HFFc6 (cell line): ENCODE measurements around the gene TMEM132D. TPM values are rescaled to one million over a fixed set of nuclear protein-coding genes. Genes with fewer than 3 reads are reported as not detected.
"Not testable (repeated sequence)": the region's sequence is repeated elsewhere in the genome, so short reads cannot be mapped to it uniquely, and the experiment has no call there.

Source experiments
- DNase-seq: peaks from one replicate; pipeline ENCODE4 v3.0.0-alpha.2; 2018
- H3K27ac Mint-ChIP-seq: 2 replicates; pipeline ENCODE4 v1.8.0; 2020; ENCODE audit warnings: mild to moderate bottlenecking, mixed read lengths
- H3K27me3 Mint-ChIP-seq: 2 replicates; pipeline ENCODE4 v1.8.0; 2021; ENCODE audit warnings: mild to moderate bottlenecking, moderate library complexity, mixed read lengths; ENCODE audit not compliant: insufficient read depth
- H3K36me3 Mint-ChIP-seq: 2 replicates; pipeline ENCODE4 v1.8.0; 2021; ENCODE audit warnings: low read depth, mixed read lengths
- H3K4me1 Mint-ChIP-seq: 2 replicates; pipeline ENCODE4 v1.8.0; 2020; ENCODE audit warnings: low read depth, mixed read lengths
- H3K4me3 Mint-ChIP-seq: 2 replicates; pipeline ENCODE4 v1.8.0; 2020; ENCODE audit warnings: mild to moderate bottlenecking, moderate library complexity, mixed read lengths
- H3K9me3 Mint-ChIP-seq: 2 replicates; pipeline ENCODE4 v1.8.0; 2020; ENCODE audit warnings: mild to moderate bottlenecking, mixed read lengths
- CTCF ChIP-seq: fragments of 200-600 bp; sonication (generic); IDR thresholded peaks from 2 replicates; pipeline ENCODE4 v1.5.0; 2021; ENCODE audit warnings: antibody characterized with exemption, mild to moderate bottlenecking
- total RNA-seq, 6 experiments: library from RNA; stranded (reverse); fragmentation: NEBNext Ultra II Directional; extraction: Animal tissue kit (Norgen Biotek cat#: 25700); gene quantifications; 2 replicates in 1 of 6; 3 replicates in 5 of 6; pipeline ENCODE4 v1.2.3, GENCODE V29; 2021

Gene TMEM132D
- total RNA-seq, 6 experiments from 2014 or later, result not detected

DNA sequence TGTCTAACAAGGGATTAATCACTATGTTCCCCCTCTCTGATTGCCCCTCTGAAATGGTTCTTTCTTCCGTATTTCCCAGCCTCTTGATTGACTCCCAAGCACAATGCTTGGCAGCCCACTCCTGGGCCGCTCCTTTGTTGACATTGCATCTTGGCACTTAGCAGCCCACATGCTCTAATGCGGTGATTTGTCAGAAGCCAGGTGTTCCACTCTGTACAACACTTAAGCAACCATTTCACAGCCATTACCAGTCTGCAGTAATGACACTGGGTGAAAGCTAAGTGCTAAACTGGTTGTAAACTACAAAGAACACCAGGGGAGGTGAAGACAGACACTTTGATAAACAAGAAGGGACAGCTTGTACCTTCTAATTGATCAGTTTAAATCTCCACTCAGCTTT is 353.5 kb downstream of the TMEM132D start:
- Mint-ChIP-seq H3K27ac (no peak overlapping the region), H3K4me3 (no peak overlapping the region), H3K36me3 (peaks cover 12% of the 10 kb centered on the region), H3K9me3 (peaks cover 77% of the 10 kb centered on the region), H3K4me1 (no peaks in the 10 kb centered on the region), H3K27me3 (no peaks in the 10 kb centered on the region; the same call in 1 of the 2 replicates)
- no peak for TF ChIP-seq CTCF
- DNase-seq, result no peak

DNA sequence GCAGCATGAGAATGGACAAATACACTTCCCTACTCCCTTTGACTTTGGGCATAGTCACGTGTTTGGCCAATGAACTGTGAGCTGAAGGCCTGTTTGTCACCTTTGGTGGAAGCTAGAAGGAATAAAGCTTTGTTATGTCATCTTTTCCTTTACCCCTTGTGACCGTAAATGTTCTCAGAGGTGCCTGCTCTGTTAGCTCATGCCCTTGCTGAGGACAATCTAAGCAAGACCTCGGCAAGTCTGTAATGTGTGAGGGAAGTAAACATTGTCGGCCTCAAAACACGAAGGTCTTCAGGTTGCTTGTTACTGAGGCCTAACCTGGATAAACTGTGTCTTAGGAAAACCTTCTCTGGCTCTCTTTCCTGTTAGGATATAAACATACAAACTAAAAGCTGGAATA is 354.2 kb downstream of the TMEM132D start:
- Mint-ChIP-seq H3K9me3 (peaks cover 76% of the 10 kb centered on the region), H3K4me3 (no peak overlapping the region), H3K27ac (no peak overlapping the region), H3K27me3 (no peaks in the 10 kb centered on the region), H3K4me1 (no peaks in the 10 kb centered on the region), H3K36me3 (peaks cover 12% of the 10 kb centered on the region)
- no peak for TF ChIP-seq CTCF
- DNase-seq, result no peak

DNA sequence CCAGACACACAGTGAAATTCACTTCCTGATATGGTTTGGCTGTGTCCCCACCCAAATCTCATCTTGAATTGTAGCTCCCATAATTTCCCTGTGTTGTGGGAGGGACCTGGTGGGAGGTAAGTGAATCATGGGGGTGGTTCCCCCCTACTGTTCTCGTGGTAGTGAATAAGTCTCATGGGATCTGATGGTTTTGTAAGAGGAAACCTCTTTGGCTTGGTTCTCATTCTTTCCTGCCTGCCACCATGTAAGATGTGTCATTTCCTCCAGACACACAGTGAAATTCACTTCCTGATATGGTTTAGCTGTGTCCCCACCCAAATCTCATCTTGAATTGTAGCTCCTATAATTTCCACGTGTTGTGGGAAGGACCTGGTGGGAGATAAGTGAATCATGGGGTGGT is 354.8 kb downstream of the TMEM132D start:
- H3K27me3 Mint-ChIP-seq, DNase-seq, H3K27ac Mint-ChIP-seq, H3K4me1 Mint-ChIP-seq, H3K4me3 Mint-ChIP-seq: not testable (repeated sequence)
- H3K9me3 Mint-ChIP-seq, result peaks cover 73% of the 10 kb centered on the region
- H3K36me3 Mint-ChIP-seq, result peaks cover 11% of the 10 kb centered on the region

DNA sequence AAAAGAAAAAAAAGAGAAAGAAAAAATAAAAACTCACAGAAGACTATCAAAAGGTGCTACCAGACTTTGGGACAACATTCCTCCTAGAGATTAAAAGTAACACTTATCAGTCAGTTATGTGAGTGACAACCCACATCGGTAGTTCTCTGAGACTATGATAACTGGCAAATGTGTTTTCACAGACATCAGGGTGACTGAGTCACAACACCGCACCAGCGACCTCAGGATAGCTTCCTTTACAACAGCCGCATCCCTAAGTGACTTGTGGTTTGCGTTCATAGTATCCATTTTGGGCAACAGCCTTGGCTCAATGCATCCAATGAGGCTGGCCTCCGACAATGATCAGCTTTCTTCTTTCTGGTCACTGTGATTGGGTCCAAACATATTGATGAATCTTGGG is 359.1 kb downstream of the TMEM132D start:
- no peak for TF ChIP-seq CTCF
- Mint-ChIP-seq H3K4me3 (no peak overlapping the region), H3K27ac (no peak overlapping the region), H3K9me3 (peaks cover 61% of the 10 kb centered on the region), H3K4me1 (no peaks in the 10 kb centered on the region), H3K36me3 (0 out of 2 replicates have a peak, but pooled peaks cover 4% of the 10 kb centered on the region), H3K27me3 (no peaks in the 10 kb centered on the region)
- no peak for DNase-seq

- no peaks in the 10 kb centered on the region for H3K27me3 Mint-ChIP-seq
Measured at GRCh38 chr12:129540954-129541353, 362.9 kb downstream of the TMEM132D start.

DNA sequence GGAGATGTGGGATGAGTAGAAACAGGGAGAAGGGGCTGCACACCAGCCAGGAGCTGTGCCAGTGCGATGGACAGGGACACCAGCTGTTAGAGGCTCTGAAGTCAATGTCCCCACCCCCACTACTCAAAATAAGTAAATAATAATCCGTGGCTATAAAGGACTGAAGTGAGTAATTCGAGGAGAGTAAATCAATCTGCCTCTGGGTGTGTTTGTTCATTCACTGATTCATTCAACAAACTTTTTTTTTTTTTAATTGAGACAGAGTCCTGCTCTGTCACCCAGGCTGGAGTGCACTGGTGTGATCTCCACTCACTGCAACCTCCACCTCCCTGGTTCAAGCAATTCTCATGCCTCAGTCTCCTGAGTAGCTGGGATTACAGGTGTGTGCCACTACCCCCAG is 363.6 kb downstream of the TMEM132D start:
- H3K27me3 Mint-ChIP-seq, result no peaks in the 10 kb centered on the region
- H3K4me3 Mint-ChIP-seq, result no peak overlapping the region
- H3K36me3 Mint-ChIP-seq, result peaks cover 9% of the 10 kb centered on the region; the same call in 1 of the 2 replicates
- no peak for TF ChIP-seq CTCF
- no peak for DNase-seq
- peaks cover 58% of the 10 kb centered on the region for H3K9me3 Mint-ChIP-seq
- H3K4me1 Mint-ChIP-seq, result no peaks in the 10 kb centered on the region
- H3K27ac Mint-ChIP-seq, result no peak overlapping the region

More at GRCh38 chr12:129540954-129541353, 362.9 kb downstream of the TMEM132D start:
- H3K4me1 Mint-ChIP-seq, result no peaks in the 10 kb centered on the region
- H3K9me3 Mint-ChIP-seq, result peaks cover 65% of the 10 kb centered on the region
- no peak overlapping the region for H3K4me3 Mint-ChIP-seq
- DNase-seq, result no peak
- no peak for TF ChIP-seq CTCF
- H3K36me3 Mint-ChIP-seq, result peaks cover 9% of the 10 kb centered on the region; the same call in 1 of the 2 replicates
- no peak overlapping the region for H3K27ac Mint-ChIP-seq

- not testable (repeated sequence) for H3K36me3 Mint-ChIP-seq, H3K27me3 Mint-ChIP-seq, H3K27ac Mint-ChIP-seq, DNase-seq, H3K4me3 Mint-ChIP-seq, H3K4me1 Mint-ChIP-seq
- H3K9me3 Mint-ChIP-seq, result peaks cover 51% of the 10 kb centered on the region
Measured at GRCh38 chr12:129538724-129539335, 365.0 kb downstream of the TMEM132D start.
